HepG2 (cell line): ENCODE results near the gene DIRAS1. TPM values are rescaled to one million over a fixed set of nuclear protein-coding genes. Genes with fewer than 3 reads are reported as not detected.
A peak's percentile ranks its signal among the peaks of the same experiment; 100 is the strongest.

Source experiments
- ATAC-seq: fragments of 200-7000 bp; cut with Tn5 transposase; 3 replicates; pipeline ENCODE4 v1.9.1; 2020; ENCODE audit warnings: mild to moderate bottlenecking, moderate library complexity
- BruUV-seq: library from RNA; stranded (reverse); fragments of 400-500 nt; replicated peaks from 2 replicates; lab custom pipeline; 2021; lab: Mats Ljungman, UMichigan
- CTCF ChIA-PET: fragments of 300-600 bp; formaldehyde crosslinking; extraction: SDS; loops from one replicate; lab custom pipeline; 2021; ENCODE audit warnings: low total read pairs, inconsistent platforms, low intra/inter-chr PET ratio; lab: Yijun Ruan, JAX
- POLR2A ChIA-PET: fragments of 350-600 bp; sonication (Branson Sonifier 250); formaldehyde crosslinking; loops from one replicate; lab custom pipeline; 2020; ENCODE audit warnings: antibody characterized with exemption, inconsistent platforms; lab: Yijun Ruan, JAX
- DNase-seq: peaks from one replicate; pipeline ENCODE4 v3.0.0-alpha.2; 2015; ENCODE audit warnings: low spot score
- FAIRE-seq: peaks from 3 replicates; lab custom pipeline; 2011; peaks lifted over from hg19 to GRCh38; lab: Jason Lieb, UNC
- H2AFZ ChIP-seq: one replicate; pipeline ENCODE4 v1.6.1; 2011; ENCODE audit warnings: low read length, inconsistent platforms
- H3K27ac ChIP-seq: fragments of 300-600 bp; 3 replicates; pipeline ENCODE4 v1.8.0; 2011; ENCODE audit warnings: mixed run types, mild to moderate bottlenecking, mixed read lengths, low read length, inconsistent platforms; ENCODE audit not compliant: insufficient read depth; ENCODE audit errors: extremely low read length
- H3K27me3 ChIP-seq, 2 experiments: fragments of 200-600 bp in 1 of 2; 2 replicates in 1 of 2; 3 replicates in 1 of 2; pipeline versions ENCODE4 v1.6.0 to v1.8.0; 2011; ENCODE audit warnings: low read length in 2 of 2, mild to moderate bottlenecking in 2 of 2, moderate library complexity in 2 of 2, inconsistent platforms in 1 of 2; ENCODE audit not compliant: insufficient read depth in 2 of 2, control insufficient read depth in 1 of 2
- H3K36me3 ChIP-seq, 2 experiments: fragments of 200-600 bp in 1 of 2; replicated peaks in 1 of 2; 2 replicates in 1 of 2; 3 replicates in 1 of 2; pipeline versions ENCODE4 v1.5.1 to v1.8.0; 2011; ENCODE audit warnings: low read length in 2 of 2, inconsistent platforms in 1 of 2; ENCODE audit not compliant: insufficient read depth in 2 of 2, control insufficient read depth in 1 of 2
- H3K4me1 ChIP-seq: 2 replicates; pipeline ENCODE4 v1.5.1; 2012; ENCODE audit warnings: low read length, inconsistent platforms; ENCODE audit not compliant: insufficient read depth
- H3K4me2 ChIP-seq: 2 replicates; pipeline ENCODE4 v1.6.0; 2011; ENCODE audit warnings: low read depth, low read length, inconsistent platforms
- H3K4me3 ChIP-seq, 3 experiments: fragments of 200-600 bp in 1 of 3; sonication (generic), shearing (Covaris generic) in 1 of 3; replicated peaks in 1 of 3; 2 replicates each; pipeline ENCODE4 v1.5.1; 2011 to 2016; ENCODE audit warnings: low read length in 3 of 3, inconsistent platforms in 2 of 3, low read depth in 2 of 3, mild to moderate bottlenecking in 2 of 3, control low read depth in 1 of 3, mixed read lengths in 1 of 3; ENCODE audit not compliant: insufficient read depth in 1 of 3
- H3K79me2 ChIP-seq: one replicate; pipeline ENCODE4 v1.6.1; 2011; ENCODE audit warnings: low read length, inconsistent platforms; ENCODE audit not compliant: insufficient read depth
- H3K9ac ChIP-seq: 2 replicates; pipeline ENCODE4 v1.6.0; 2011; ENCODE audit warnings: mild to moderate bottlenecking, low read depth, low read length, inconsistent platforms; ENCODE audit not compliant: insufficient read depth
- H3K9me3 ChIP-seq: 2 replicates; pipeline ENCODE4 v1.5.1; 2012; ENCODE audit warnings: mild to moderate bottlenecking, low read length
- H4K20me1 ChIP-seq: 2 replicates; pipeline ENCODE4 v1.6.0; 2011; ENCODE audit warnings: inconsistent platforms, mild to moderate bottlenecking, low read length, moderate library complexity; ENCODE audit not compliant: insufficient read depth
- CREB1 ChIP-seq, 2 experiments: fragments of 450-650 bp in 1 of 2; IDR thresholded peaks; 2 replicates each; pipeline ENCODE4 v1.6.1; 2016 to 2017; ENCODE audit warnings: control low read depth in 1 of 2, mild to moderate bottlenecking in 1 of 2, missing compliant biosample characterization in 1 of 2, missing genetic modification characterization in 1 of 2
- ISX ChIP-seq: sonication (generic); formaldehyde crosslinking; conservative IDR thresholded peaks from 2 replicates; pipeline ENCODE4 v1.5.0; 2020; ENCODE audit warnings: missing genetic modification reagents
- KLF9 ChIP-seq: IDR thresholded peaks from 2 replicates; pipeline ENCODE4 v1.6.1; 2016; ENCODE audit warnings: low read depth
- TAF15 ChIP-seq: fragments of 200-400 bp; formaldehyde crosslinking; IDR thresholded peaks from one replicate; pipeline ENCODE4 v1.6.1; 2018; ENCODE audit warnings: mild to moderate bottlenecking, low read depth, low read length; ENCODE audit not compliant: poor library complexity, severe bottlenecking
- ZSCAN9 ChIP-seq: IDR thresholded peaks from 2 replicates; pipeline ENCODE4 v1.6.1; 2016; ENCODE audit warnings: borderline replicate concordance
- WGBS: methylation state at CpG from one replicate; pipeline ENCODE4 v1.1.6; 2017; ENCODE audit warnings: low lambda C conversion rate; 5-methylcytosine and 5-hydroxymethylcytosine counted together
- in situ Hi-C: cut with HindIII; loops from 2 replicates; pipeline ENCODE4 v1.10.0; 2017; ENCODE audit warnings: low pct_unique_long_range_greater_than_20kb; ENCODE audit not compliant: extremely low pct_ligation_motif_present
- intact Hi-C: fragments of 100-400 bp; cut with micrococcal nuclease; formaldehyde crosslinking; loops from one replicate; pipeline ENCODE4 v1.10.0; 2022; ENCODE audit not compliant: unreplicated experiment
- polyA plus RNA-seq, 8 experiments: library from polyadenylated mRNA; depleted of rRNA in 3 of 8; stranded (reverse) in 7 of 8; unstranded in 1 of 8; fragments of >200 nt; fragmentation: Illumina TruSeq in 4 of 8; extraction: Trizol in 4 of 8; gene quantifications; 2 replicates each; pipeline versions ENCODE4 v1.2.1 to v1.2.3, GENCODE V29; 2011 to 2016; ENCODE audit warnings: low read depth in 4 of 8, missing spikeins in 1 of 8, mixed read lengths in 1 of 8; ENCODE audit not compliant: insufficient read depth in 1 of 8
- total RNA-seq, 5 experiments: library from RNA; depleted of rRNA; stranded (reverse); fragments of >200 nt; fragmentation: Illumina TruSeq; extraction: Trizol; gene quantifications; 2 replicates each; pipeline ENCODE4 v1.2.3, GENCODE V29; 2016; ENCODE audit warnings: low read depth in 1 of 5
- TF ChIP-seq, protein P1 (sequence below): sonication (generic); formaldehyde crosslinking; IDR thresholded peaks from 2 replicates; pipeline ENCODE4 v1.4.0; 2020; ENCODE audit warnings: missing genetic modification reagents
- TF ChIP-seq, protein P2 (sequence below): IDR thresholded peaks from 2 replicates; pipeline ENCODE4 v1.6.1; 2016; ENCODE audit warnings: low read depth

DIRAS1 gene
- total and polyA plus RNA-seq, 2 of the 13 experiments (the other 11 are each of a cell fraction or from before 2014, with no cell fraction given) = 0.97 to 1.8 TPM

DNA sequence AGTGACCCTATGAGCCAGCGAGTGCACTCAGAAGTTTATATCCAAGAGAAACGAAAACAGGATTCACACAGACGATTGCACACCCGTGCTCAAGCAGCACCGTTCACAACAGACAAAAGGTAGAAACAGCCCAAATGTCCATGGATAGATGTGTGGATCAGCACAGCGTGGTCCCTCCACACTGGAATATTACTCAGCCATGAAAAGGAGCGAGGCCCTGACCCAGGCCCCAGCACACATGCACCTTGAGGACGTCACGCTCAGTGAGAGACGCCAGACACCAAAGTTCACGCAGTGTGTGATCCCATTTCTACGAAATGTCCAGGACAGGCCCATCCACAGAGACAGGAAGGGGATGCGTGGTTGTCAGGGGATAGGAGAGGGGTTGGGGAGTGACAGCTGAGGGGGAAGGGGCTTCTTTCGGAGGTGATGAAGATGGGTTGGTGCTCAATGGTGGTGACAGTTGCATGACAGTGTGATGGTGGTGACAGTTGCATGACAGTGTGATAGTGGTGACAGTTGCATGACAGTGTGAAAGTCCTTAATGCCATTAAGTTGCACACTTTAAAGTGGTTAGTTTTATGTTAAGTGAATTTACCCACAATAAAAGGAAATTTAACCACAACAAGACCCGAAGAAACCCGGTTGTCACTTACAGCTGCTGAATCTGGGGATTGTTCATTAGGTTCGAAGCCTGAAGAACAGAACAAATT lies 37.6 kb upstream of the DIRAS1 start:
- no peak overlapping the region for H3K4me2 ChIP-seq
- 99% methylated on average over 17 of the region's 17 CpGs for WGBS

More for the DNA sequence above, 37.6 kb upstream of the DIRAS1 start:
- in situ Hi-C loops = no loop called here
- Histone ChIP-seq H3K4me1 (no peaks in the 10 kb centered on the region), H3K27me3 (no peaks in the 10 kb centered on the region), H3K9ac (no peak overlapping the region), H3K79me2 (no peaks in the 10 kb centered on the region), H3K36me3 (peaks cover 38 to 60% of the 10 kb centered on the region in 2 experiments; a peak in 4 of 5 replicates), H3K9me3 (no peaks in the 10 kb centered on the region), H2AFZ (no peak overlapping the region), H4K20me1 (no peaks in the 10 kb centered on the region), H3K27ac (no peak overlapping the region), H3K4me3 (no peak overlapping the region)
- intact Hi-C loops = no loop called here
- no TSS peak for BruUV-seq
- ATAC-seq (no peak), DNase-seq (no peak), FAIRE-seq (no peak)
- TF ChIP-seq, protein P1, sequence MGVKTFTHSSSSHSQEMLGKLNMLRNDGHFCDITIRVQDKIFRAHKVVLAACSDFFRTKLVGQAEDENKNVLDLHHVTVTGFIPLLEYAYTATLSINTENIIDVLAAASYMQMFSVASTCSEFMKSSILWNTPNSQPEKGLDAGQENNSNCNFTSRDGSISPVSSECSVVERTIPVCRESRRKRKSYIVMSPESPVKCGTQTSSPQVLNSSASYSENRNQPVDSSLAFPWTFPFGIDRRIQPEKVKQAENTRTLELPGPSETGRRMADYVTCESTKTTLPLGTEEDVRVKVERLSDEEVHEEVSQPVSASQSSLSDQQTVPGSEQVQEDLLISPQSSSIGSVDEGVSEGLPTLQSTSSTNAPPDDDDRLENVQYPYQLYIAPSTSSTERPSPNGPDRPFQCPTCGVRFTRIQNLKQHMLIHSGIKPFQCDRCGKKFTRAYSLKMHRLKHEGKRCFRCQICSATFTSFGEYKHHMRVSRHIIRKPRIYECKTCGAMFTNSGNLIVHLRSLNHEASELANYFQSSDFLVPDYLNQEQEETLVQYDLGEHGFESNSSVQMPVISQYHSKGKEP (CRISPR knock-in tag) = no peak
- TF ChIP-seq, protein P2, sequence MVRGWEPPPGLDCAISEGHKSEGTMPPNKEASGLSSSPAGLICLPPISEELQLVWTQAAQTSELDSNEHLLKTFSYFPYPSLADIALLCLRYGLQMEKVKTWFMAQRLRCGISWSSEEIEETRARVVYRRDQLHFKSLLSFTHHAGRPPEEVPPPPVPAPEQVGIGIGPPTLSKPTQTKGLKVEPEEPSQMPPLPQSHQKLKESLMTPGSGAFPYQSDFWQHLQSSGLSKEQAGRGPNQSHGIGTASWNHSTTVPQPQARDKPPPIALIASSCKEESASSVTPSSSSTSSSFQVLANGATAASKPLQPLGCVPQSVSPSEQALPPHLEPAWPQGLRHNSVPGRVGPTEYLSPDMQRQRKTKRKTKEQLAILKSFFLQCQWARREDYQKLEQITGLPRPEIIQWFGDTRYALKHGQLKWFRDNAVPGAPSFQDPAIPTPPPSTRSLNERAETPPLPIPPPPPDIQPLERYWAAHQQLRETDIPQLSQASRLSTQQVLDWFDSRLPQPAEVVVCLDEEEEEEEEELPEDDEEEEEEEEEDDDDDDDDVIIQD = no peak
- TF ChIP-seq TAF15 (no peak), KLF9 (CRISPR knock-in tag) (no peak), CREB1 (IDR thresholded peaks at IDR 0.05) (peak; percentile 34; the same call in 1 of the 2 replicates), CREB1 (CRISPR knock-in tag; IDR thresholded peaks at IDR 0.05) (no peak), ZSCAN9 (CRISPR knock-in tag) (no peak), ISX (CRISPR knock-in tag) (no peak)
- POLR2A ChIA-PET = no interaction called here
- CTCF ChIA-PET = no interaction called here
